DOHH2 (cell line): Measurements from ENCODE around the gene LNX1.

Experiments used
- EZH2phosphoT487 ChIP-seq: fragments of 200-600 bp; sonication (generic); IDR thresholded peaks from 2 replicates; pipeline ENCODE4 v1.6.1; 2017; ENCODE audit warnings: borderline replicate concordance, mild to moderate bottlenecking, antibody characterized with exemption, low read length, moderate library complexity, mixed read lengths
- TF ChIP-seq, protein P1 (sequence below): fragments of 200-600 bp; sonication (generic); IDR thresholded peaks from one replicate; pipeline ENCODE4 v1.5.1; 2014; ENCODE audit warnings: antibody characterized with exemption, mild to moderate bottlenecking, low read depth, low read length; ENCODE audit not compliant: poor library complexity, severe bottlenecking

DNA sequence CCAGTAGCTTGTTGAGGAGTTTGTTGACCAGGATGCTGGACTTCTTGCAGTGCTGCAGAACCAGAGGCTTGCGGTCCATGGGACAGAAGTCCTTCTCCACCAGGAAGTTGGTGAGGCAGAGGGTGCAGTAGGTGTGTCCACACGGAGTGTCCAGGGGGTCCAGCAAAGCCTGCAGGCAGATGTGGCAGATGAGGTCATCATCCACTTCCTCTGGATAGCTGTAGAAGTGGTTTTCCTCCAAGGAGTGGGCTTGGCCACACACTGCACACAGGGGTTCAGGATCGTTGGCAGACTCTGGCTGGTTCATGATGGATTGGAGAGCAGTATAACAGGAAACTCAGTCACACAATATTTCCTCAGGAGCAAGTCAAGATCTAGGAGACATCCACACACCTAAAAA is 17.6 kb downstream of the LNX1 start:
- TF ChIP-seq, protein P1, sequence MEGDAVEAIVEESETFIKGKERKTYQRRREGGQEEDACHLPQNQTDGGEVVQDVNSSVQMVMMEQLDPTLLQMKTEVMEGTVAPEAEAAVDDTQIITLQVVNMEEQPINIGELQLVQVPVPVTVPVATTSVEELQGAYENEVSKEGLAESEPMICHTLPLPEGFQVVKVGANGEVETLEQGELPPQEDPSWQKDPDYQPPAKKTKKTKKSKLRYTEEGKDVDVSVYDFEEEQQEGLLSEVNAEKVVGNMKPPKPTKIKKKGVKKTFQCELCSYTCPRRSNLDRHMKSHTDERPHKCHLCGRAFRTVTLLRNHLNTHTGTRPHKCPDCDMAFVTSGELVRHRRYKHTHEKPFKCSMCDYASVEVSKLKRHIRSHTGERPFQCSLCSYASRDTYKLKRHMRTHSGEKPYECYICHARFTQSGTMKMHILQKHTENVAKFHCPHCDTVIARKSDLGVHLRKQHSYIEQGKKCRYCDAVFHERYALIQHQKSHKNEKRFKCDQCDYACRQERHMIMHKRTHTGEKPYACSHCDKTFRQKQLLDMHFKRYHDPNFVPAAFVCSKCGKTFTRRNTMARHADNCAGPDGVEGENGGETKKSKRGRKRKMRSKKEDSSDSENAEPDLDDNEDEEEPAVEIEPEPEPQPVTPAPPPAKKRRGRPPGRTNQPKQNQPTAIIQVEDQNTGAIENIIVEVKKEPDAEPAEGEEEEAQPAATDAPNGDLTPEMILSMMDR: no peak
- TF ChIP-seq EZH2phosphoT487: no peak
